ENCODE data around the gene PDE4B. TPM values are rescaled to one million over a fixed set of nuclear protein-coding genes. Genes with fewer than 3 reads are reported as not detected.

The PDE4B gene
- total RNA-seq, 2 donors from 2014 or later, result 18.1 to 55.4 TPM

- Histone ChIP-seq H3K27ac (no peak overlapping the region), H3K36me3 (no peaks in the 10 kb centered on the region), H3K4me3 (no peak overlapping the region), H3K9me3 (no peaks in the 10 kb centered on the region), H3K4me1 (replicated peaks) (no peaks in the 10 kb centered on the region), H3K27me3 (replicated peaks; ENCODE audit: insufficient read depth) (no peaks in the 10 kb centered on the region)
- TF ChIP-seq POLR2AphosphoS5 (IDR thresholded peaks at IDR 0.05), result no peak
- no peak for TF ChIP-seq CTCF (IDR thresholded peaks at IDR 0.05)
- no peak for TF ChIP-seq POLR2A (IDR thresholded peaks at IDR 0.05)
- WGBS, result 33% methylated on average over 4 of the region's 4 CpGs
- DNase-seq (ENCODE audit: low spot score), result no peak
- intact Hi-C loops (cut with DNase I), result no loop called here
Measured at GRCh38 chr1:66069976-66070876, 277.5 kb downstream of the PDE4B start.

- Histone ChIP-seq H3K36me3 (no peaks in the 10 kb centered on the region), H3K27ac (no peak overlapping the region), H3K9me3 (no peaks in the 10 kb centered on the region), H3K27me3 (replicated peaks; ENCODE audit: insufficient read depth) (no peaks in the 10 kb centered on the region), H3K4me3 (no peak overlapping the region), H3K4me1 (replicated peaks) (no peaks in the 10 kb centered on the region)
- intact Hi-C loops (cut with DNase I), result no loop called here
- 29% methylated on average over 2 of the region's 2 CpGs for WGBS
- DNase-seq (ENCODE audit: low spot score), result no peak
- TF ChIP-seq CTCF (IDR thresholded peaks at IDR 0.05) (no peak), POLR2A (IDR thresholded peaks at IDR 0.05) (no peak), POLR2AphosphoS5 (IDR thresholded peaks at IDR 0.05) (no peak)
Measured at GRCh38 chr1:66073388-66073787, 280.7 kb downstream of the PDE4B start.

GRCh38 chr1:66074147-66074546 lies 281.5 kb downstream of the PDE4B start:
- no peak for DNase-seq (ENCODE audit: low spot score)
- no peaks in the 10 kb centered on the region for H3K27me3 ChIP-seq (replicated peaks; ENCODE audit: insufficient read depth)
- WGBS, result 70% methylated on average over 2 of the region's 2 CpGs
- no peaks in the 10 kb centered on the region for H3K4me1 ChIP-seq (replicated peaks)
- H3K36me3 ChIP-seq, result no peaks in the 10 kb centered on the region
- H3K27ac ChIP-seq, result no peak overlapping the region
- H3K9me3 ChIP-seq, result no peaks in the 10 kb centered on the region
- no peak overlapping the region for H3K4me3 ChIP-seq
- TF ChIP-seq POLR2AphosphoS5 (IDR thresholded peaks at IDR 0.05) (no peak), POLR2A (IDR thresholded peaks at IDR 0.05) (no peak), CTCF (IDR thresholded peaks at IDR 0.05) (no peak)
- intact Hi-C loops (cut with DNase I), result no loop called here

GRCh38 chr1:66078412-66078811 lies 285.7 kb downstream of the PDE4B start:
- TF ChIP-seq POLR2AphosphoS5 (IDR thresholded peaks at IDR 0.05) (no peak), CTCF (IDR thresholded peaks at IDR 0.05) (no peak), POLR2A (IDR thresholded peaks at IDR 0.05) (no peak)
- intact Hi-C loops (cut with DNase I), result no loop called here
- WGBS, result 84% methylated on average over 6 of the region's 6 CpGs
- DNase-seq (ENCODE audit: low spot score), result no peak
- H3K4me3 ChIP-seq, result no peak overlapping the region
- no peaks in the 10 kb centered on the region for H3K9me3 ChIP-seq
- no peaks in the 10 kb centered on the region for H3K4me1 ChIP-seq (replicated peaks)
- no peaks in the 10 kb centered on the region for H3K27me3 ChIP-seq (replicated peaks; ENCODE audit: insufficient read depth)
- H3K36me3 ChIP-seq, result no peaks in the 10 kb centered on the region
- H3K27ac ChIP-seq, result no peak overlapping the region

GRCh38 chr1:66083003-66083402 lies 290.3 kb downstream of the PDE4B start:
- Histone ChIP-seq H3K27ac (no peak overlapping the region), H3K27me3 (replicated peaks; ENCODE audit: insufficient read depth) (no peaks in the 10 kb centered on the region), H3K36me3 (no peaks in the 10 kb centered on the region), H3K4me3 (no peak overlapping the region), H3K9me3 (no peaks in the 10 kb centered on the region), H3K4me1 (replicated peaks) (no peaks in the 10 kb centered on the region)
- no peak for DNase-seq (ENCODE audit: low spot score)
- WGBS, result 74% methylated on average over 3 of the region's 3 CpGs
- intact Hi-C loops (cut with DNase I), result no loop called here
- TF ChIP-seq CTCF (IDR thresholded peaks at IDR 0.05) (no peak), POLR2AphosphoS5 (IDR thresholded peaks at IDR 0.05) (no peak), POLR2A (IDR thresholded peaks at IDR 0.05) (no peak)
